HEK293 (cell line): ENCODE measurements around the gene RPRD1A.

Source experiments
- GLI4 ChIP-seq: fragments of 450-650 bp; formaldehyde crosslinking; IDR thresholded peaks from 2 replicates; pipeline ENCODE4 v1.5.1; 2016; ENCODE audit warnings: missing biosample characterization, missing genetic modification characterization
- HIC1 ChIP-seq: fragments of 450-650 bp; formaldehyde crosslinking; IDR thresholded peaks from 2 replicates; pipeline ENCODE4 v1.5.1; 2016; ENCODE audit warnings: missing biosample characterization, missing genetic modification characterization
- KLF10 ChIP-seq: fragments of 450-650 bp; IDR thresholded peaks from 2 replicates; pipeline ENCODE4 v1.5.1; 2018; ENCODE audit warnings: missing biosample characterization, mild to moderate bottlenecking, missing genetic modification characterization
- MZF1 ChIP-seq: fragments of 450-650 bp; formaldehyde crosslinking; IDR thresholded peaks from 2 replicates; pipeline ENCODE4 v1.5.1; 2017; ENCODE audit warnings: missing biosample characterization, missing genetic modification characterization, borderline replicate concordance
- OVOL3 ChIP-seq: fragments of 450-650 bp; formaldehyde crosslinking; IDR thresholded peaks from 2 replicates; pipeline ENCODE4 v1.5.1; 2016; ENCODE audit warnings: missing biosample characterization, missing genetic modification characterization
- SP7 ChIP-seq: fragments of 450-650 bp; formaldehyde crosslinking; IDR thresholded peaks from 2 replicates; pipeline ENCODE4 v1.5.1; 2016; ENCODE audit warnings: missing biosample characterization, missing genetic modification characterization
- TSHZ1 ChIP-seq: fragments of 450-650 bp; formaldehyde crosslinking; IDR thresholded peaks from 2 replicates; pipeline ENCODE4 v1.5.1; 2016; ENCODE audit warnings: missing biosample characterization, missing genetic modification characterization, borderline replicate concordance
- YY1 ChIP-seq: fragments of 450-650 bp; formaldehyde crosslinking; IDR thresholded peaks from 2 replicates; pipeline ENCODE4 v1.5.1; 2018; ENCODE audit warnings: missing biosample characterization, missing genetic modification characterization
- ZBTB48 ChIP-seq: fragments of 450-650 bp; formaldehyde crosslinking; IDR thresholded peaks from 2 replicates; pipeline ENCODE4 v1.5.1; 2016; ENCODE audit warnings: missing biosample characterization, missing genetic modification characterization
- ZEB2 ChIP-seq: fragments of 450-650 bp; formaldehyde crosslinking; IDR thresholded peaks from 2 replicates; pipeline ENCODE4 v1.5.1; 2016; ENCODE audit warnings: missing biosample characterization, missing genetic modification characterization
- ZNF10 ChIP-seq: fragments of 450-650 bp; formaldehyde crosslinking; IDR thresholded peaks from 2 replicates; pipeline ENCODE4 v1.5.1; 2017; ENCODE audit warnings: missing biosample characterization, missing genetic modification characterization
- ZNF146 ChIP-seq: fragments of 450-650 bp; formaldehyde crosslinking; IDR thresholded peaks from 2 replicates; pipeline ENCODE4 v1.5.1; 2016; ENCODE audit warnings: missing biosample characterization, missing genetic modification characterization
- ZNF16 ChIP-seq: fragments of 450-650 bp; formaldehyde crosslinking; IDR thresholded peaks from 2 replicates; pipeline ENCODE4 v1.5.1; 2016; ENCODE audit warnings: low read depth, missing biosample characterization, missing genetic modification characterization
- ZNF26 ChIP-seq: fragments of 450-650 bp; formaldehyde crosslinking; IDR thresholded peaks from 2 replicates; pipeline ENCODE4 v1.5.1; 2016; ENCODE audit warnings: missing biosample characterization, missing genetic modification characterization
- ZNF324 ChIP-seq: fragments of 450-650 bp; formaldehyde crosslinking; IDR thresholded peaks from 2 replicates; pipeline ENCODE4 v1.5.1; 2016; ENCODE audit warnings: missing biosample characterization, missing genetic modification characterization
- ZNF335 ChIP-seq: fragments of 450-650 bp; formaldehyde crosslinking; conservative IDR thresholded peaks from 2 replicates; pipeline ENCODE4 v1.5.1; 2016; ENCODE audit warnings: missing biosample characterization, missing genetic modification characterization
- ZNF404 ChIP-seq: fragments of 450-650 bp; formaldehyde crosslinking; IDR thresholded peaks from 2 replicates; pipeline ENCODE4 v1.5.1; 2017; ENCODE audit warnings: missing biosample characterization, missing genetic modification characterization
- ZNF416 ChIP-seq: fragments of 450-650 bp; formaldehyde crosslinking; IDR thresholded peaks from 2 replicates; pipeline ENCODE4 v1.5.1; 2016; ENCODE audit warnings: missing biosample characterization, missing genetic modification characterization
- ZNF426 ChIP-seq: fragments of 450-650 bp; formaldehyde crosslinking; IDR thresholded peaks from 2 replicates; pipeline ENCODE4 v1.5.1; 2017; ENCODE audit warnings: missing biosample characterization, missing genetic modification characterization, mild to moderate bottlenecking, inconsistent platforms, moderate library complexity
- ZNF514 ChIP-seq: fragments of 450-650 bp; formaldehyde crosslinking; IDR thresholded peaks from 2 replicates; pipeline ENCODE4 v1.5.1; 2016; ENCODE audit warnings: missing biosample characterization, missing genetic modification characterization
- ZNF521 ChIP-seq: fragments of 450-650 bp; formaldehyde crosslinking; IDR thresholded peaks from 2 replicates; pipeline ENCODE4 v1.5.1; 2017; ENCODE audit warnings: missing biosample characterization, mild to moderate bottlenecking, missing genetic modification characterization
- ZNF571 ChIP-seq: fragments of 450-650 bp; formaldehyde crosslinking; IDR thresholded peaks from 2 replicates; pipeline ENCODE4 v1.5.0; 2017; ENCODE audit warnings: missing biosample characterization, missing genetic modification characterization
- ZNF621 ChIP-seq: fragments of 450-650 bp; formaldehyde crosslinking; IDR thresholded peaks from 2 replicates; pipeline ENCODE4 v1.5.1; 2017; ENCODE audit warnings: missing biosample characterization, missing genetic modification characterization
- ZNF626 ChIP-seq: fragments of 450-650 bp; sonication (Bioruptor Pico); formaldehyde crosslinking; IDR thresholded peaks from 2 replicates; pipeline ENCODE4 v1.5.1; 2018; ENCODE audit warnings: missing biosample characterization, missing genetic modification characterization, inconsistent platforms
- ZNF658 ChIP-seq: fragments of 450-650 bp; formaldehyde crosslinking; IDR thresholded peaks from 2 replicates; pipeline ENCODE4; 2016; ENCODE audit warnings: missing biosample characterization, missing genetic modification characterization
- ZNF660 ChIP-seq: fragments of 450-650 bp; IDR thresholded peaks from 2 replicates; pipeline ENCODE4 v1.5.1; 2018; ENCODE audit warnings: missing biosample characterization, mild to moderate bottlenecking, missing genetic modification characterization
- ZNF692 ChIP-seq: fragments of 450-650 bp; formaldehyde crosslinking; IDR thresholded peaks from 2 replicates; pipeline ENCODE4 v1.5.1; 2016; ENCODE audit warnings: missing biosample characterization, missing genetic modification characterization
- ZNF747 ChIP-seq: fragments of 450-650 bp; formaldehyde crosslinking; IDR thresholded peaks from 2 replicates; pipeline ENCODE4 v1.5.1; 2016; ENCODE audit warnings: missing biosample characterization, missing genetic modification characterization
- ZNF768 ChIP-seq: fragments of 450-650 bp; formaldehyde crosslinking; IDR thresholded peaks from 2 replicates; pipeline ENCODE4 v1.5.1; 2018; ENCODE audit warnings: missing biosample characterization, mild to moderate bottlenecking, missing genetic modification characterization
- ZNF785 ChIP-seq: fragments of 450-650 bp; formaldehyde crosslinking; IDR thresholded peaks from 2 replicates; pipeline ENCODE4 v1.5.1; 2016; ENCODE audit warnings: missing biosample characterization, missing genetic modification characterization
- ZNF843 ChIP-seq: fragments of 450-650 bp; formaldehyde crosslinking; IDR thresholded peaks from 2 replicates; pipeline ENCODE4 v1.5.1; 2016; ENCODE audit warnings: missing biosample characterization, missing genetic modification characterization
- ZSCAN30 ChIP-seq: fragments of 450-650 bp; IDR thresholded peaks from 2 replicates; pipeline ENCODE4 v1.5.1; 2018; ENCODE audit warnings: missing biosample characterization, mild to moderate bottlenecking, missing genetic modification characterization, moderate library complexity

The RPRD1A gene

GRCh38 chr18:36067055-36067957 lies at the start of gene RPRD1A (continued):
- no peak for TF ChIP-seq TSHZ1 (tag by site-specific recombination)
- TF ChIP-seq OVOL3 (tag by site-specific recombination) = 0 out of 2 replicates have a peak, but pooled peaks have one; percentile 13
- no peak for TF ChIP-seq ZNF621 (tag by site-specific recombination)
- TF ChIP-seq GLI4 (tag by site-specific recombination) = no peak
- TF ChIP-seq ZNF10 = no peak
- TF ChIP-seq ZNF843 (tag by site-specific recombination) = peak; percentile 66
- no peak for TF ChIP-seq MZF1 (tag by site-specific recombination)
- TF ChIP-seq SP7 (tag by site-specific recombination) = peak; percentile 78
- TF ChIP-seq ZNF660 = 0 out of 2 replicates have a peak, but pooled peaks have one; percentile 8
- TF ChIP-seq ZNF747 = no peak
- TF ChIP-seq ZNF335 (tag by site-specific recombination) = peak; percentile 66
- TF ChIP-seq ZNF571 (tag by site-specific recombination) = no peak
- peak; percentile 52; the same call in 1 of the 2 replicates for TF ChIP-seq YY1 (tag by site-specific recombination)
- peak; percentile 42; the same call in 1 of the 2 replicates for TF ChIP-seq ZEB2 (tag by site-specific recombination)
- TF ChIP-seq ZNF692 (tag by site-specific recombination) = peak; percentile 80
- TF ChIP-seq ZNF658 = no peak
- TF ChIP-seq ZNF404 = no peak
- no peak for TF ChIP-seq ZBTB48 (tag by site-specific recombination)
- no peak for TF ChIP-seq ZNF16
- TF ChIP-seq ZNF626 (tag by site-specific recombination) = no peak
- no peak for TF ChIP-seq ZNF416 (tag by site-specific recombination)
- no peak for TF ChIP-seq ZNF521 (tag by site-specific recombination)
- TF ChIP-seq HIC1 = no peak
- TF ChIP-seq ZSCAN30 (tag by site-specific recombination) = peak; percentile 62; the same call in 1 of the 2 replicates
- TF ChIP-seq ZNF785 (tag by site-specific recombination) = no peak
- no peak for TF ChIP-seq ZNF514 (tag by site-specific recombination)
- TF ChIP-seq ZNF146 (tag by site-specific recombination) = no peak
- TF ChIP-seq ZNF26 (tag by site-specific recombination) = no peak
- no peak; the same call in 1 of the 2 replicates for TF ChIP-seq ZNF768 (tag by site-specific recombination)
- no peak for TF ChIP-seq KLF10 (tag by site-specific recombination)
- no peak for TF ChIP-seq ZNF426 (tag by site-specific recombination)
- TF ChIP-seq ZNF324 (tag by site-specific recombination) = no peak
